HFF-Myc (cell line): Measurements from ENCODE around the gene TRPC4AP.

ENCODE experiments used
- DNase-seq: peaks from one replicate; pipeline ENCODE4 v3.0.0-alpha.2; 2011; ENCODE audit warnings: low read depth; ENCODE audit errors: extremely low read depth
- H3K4me3 ChIP-seq: replicated peaks from 2 replicates; pipeline ENCODE4 v1.5.1; 2011; ENCODE audit warnings: low read depth, mild to moderate bottlenecking, control low read depth, low read length
- CTCF ChIP-seq: IDR thresholded peaks from 2 replicates; pipeline ENCODE4 v1.5.1; 2012; ENCODE audit warnings: mild to moderate bottlenecking, low read depth, low read length, control low read depth; ENCODE audit errors: missing control alignments

Gene TRPC4AP

DNA sequence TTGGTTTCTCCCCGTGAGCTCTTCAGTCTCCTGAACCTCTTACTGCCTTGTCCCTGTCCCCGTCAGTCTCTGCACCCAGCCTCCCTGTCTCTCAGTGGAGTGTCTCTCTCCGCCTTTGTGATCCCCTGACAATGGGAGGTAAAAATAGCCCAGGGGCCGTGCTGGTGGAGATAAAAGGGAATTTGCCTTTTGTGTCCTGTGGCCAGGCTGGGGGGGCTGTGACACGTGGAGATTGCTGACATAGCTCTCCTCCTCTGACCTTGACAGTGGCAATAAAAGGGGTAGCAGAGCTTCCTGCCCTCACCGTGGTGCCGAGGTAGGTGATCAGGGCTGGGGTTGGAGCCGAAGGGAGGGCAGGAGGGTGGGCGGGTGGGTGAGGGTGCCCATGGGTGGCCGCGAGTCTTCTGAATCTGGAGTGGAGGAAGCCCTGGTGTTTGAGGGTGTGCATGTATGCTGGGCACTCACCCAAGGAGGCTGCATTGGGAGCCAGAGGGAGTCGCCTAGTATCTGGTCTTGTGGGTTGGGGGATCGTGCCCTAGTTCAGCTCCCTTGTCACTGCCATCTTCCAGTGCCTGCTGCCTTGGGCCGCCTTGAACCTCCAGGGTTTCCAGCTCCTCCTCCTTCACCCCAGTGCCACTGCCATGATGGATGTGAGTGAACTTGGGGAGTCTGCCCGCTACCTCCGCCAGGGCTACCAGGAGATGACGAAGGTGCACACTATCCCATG is 115.1 kb downstream of the TRPC4AP start:
- no peak for TF ChIP-seq CTCF
- H3K4me3 ChIP-seq, result no peak overlapping the region
- DNase-seq, result no peak

DNA sequence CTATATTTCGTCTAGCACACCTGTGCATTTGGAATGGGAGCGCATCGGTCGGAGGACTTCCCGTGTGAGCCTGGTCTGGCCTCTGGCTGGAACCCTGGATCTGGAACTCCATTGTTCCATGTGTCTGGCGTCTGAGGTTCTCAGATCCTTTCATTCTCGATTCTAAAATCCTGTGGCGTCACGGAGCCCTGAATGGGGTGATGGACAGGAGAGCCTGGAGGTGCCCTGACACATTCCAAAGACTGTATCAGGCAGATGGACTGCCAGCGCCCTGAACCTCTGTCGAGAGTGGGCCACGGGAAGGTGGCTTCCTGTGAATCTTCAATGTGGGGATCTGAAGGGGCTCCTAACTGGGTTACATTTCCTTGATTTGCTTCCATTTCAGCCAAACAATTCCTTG is 116.3 kb downstream of the TRPC4AP start:
- TF ChIP-seq CTCF, result no peak
- DNase-seq, result no peak
- no peak overlapping the region for H3K4me3 ChIP-seq

DNA sequence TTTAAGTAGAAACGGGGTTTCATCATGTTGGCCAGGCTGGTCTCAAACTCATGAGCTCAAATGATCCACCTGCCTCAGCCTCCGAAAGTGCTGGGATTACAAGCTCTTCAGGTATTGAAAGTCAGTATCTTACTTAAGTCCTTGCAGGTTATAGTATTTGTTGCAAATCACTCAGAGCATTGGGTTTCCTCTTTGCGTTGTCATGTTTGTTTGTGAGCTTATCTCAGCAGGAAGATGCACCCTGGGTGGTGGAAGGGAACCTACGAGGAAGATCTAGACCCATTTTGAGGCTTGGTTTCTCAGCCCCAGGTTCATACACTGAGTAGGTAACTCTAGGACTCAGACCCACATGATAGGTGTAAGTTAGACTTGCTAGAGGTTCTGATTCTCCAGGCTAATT is 118.4 kb downstream of the TRPC4AP start:
- DNase-seq, result no peak

GRCh38 chr20:34971561-34972235 is 120.9 kb downstream of the TRPC4AP start:
- H3K4me3 ChIP-seq, result no peak overlapping the region
- no peak for DNase-seq
- no peak for TF ChIP-seq CTCF

More for the DNA sequence above, 118.4 kb downstream of the TRPC4AP start:
- no peak for TF ChIP-seq CTCF
- H3K4me3 ChIP-seq, result no peak overlapping the region

DNA sequence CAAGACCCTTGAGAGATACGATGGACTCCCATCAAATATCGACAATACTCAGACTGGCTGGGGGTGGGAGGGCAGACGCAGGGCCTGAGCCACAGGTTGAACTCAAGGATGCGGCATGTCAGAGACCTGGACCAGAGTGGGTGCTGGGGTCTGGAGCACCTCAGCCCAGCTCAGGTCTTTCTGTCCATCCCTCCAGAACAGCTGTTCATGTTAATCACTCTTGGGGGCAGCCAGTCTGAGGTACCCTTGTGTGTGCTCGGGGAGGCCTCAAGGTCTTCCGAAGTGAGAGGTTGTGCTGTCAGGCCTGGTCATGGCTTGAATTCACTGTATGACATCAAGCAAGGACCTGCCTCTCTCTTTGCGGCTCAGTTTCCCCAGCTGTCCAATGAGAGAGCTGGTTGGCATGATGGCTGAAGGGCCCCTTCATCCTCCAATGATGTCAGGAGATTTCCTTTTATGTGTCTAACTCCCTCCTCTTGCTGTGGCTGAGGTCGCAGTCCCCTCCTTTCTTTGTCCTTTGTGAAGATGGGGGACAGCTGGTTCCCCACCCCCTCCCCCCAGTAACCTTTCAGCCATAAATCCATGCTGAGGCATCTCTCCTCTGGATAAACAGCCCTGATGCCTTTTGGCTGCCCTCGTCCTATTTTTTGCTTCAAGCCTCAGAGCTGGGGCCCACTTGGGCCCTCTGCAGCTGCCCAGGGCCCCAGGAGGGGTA is 121.6 kb downstream of the TRPC4AP start:
- no peak for DNase-seq
- H3K4me3 ChIP-seq, result no peak overlapping the region
- no peak for TF ChIP-seq CTCF

GRCh38 chr20:34970193-34970840 is 122.3 kb downstream of the TRPC4AP start:
- no peak for TF ChIP-seq CTCF
- no peak overlapping the region for H3K4me3 ChIP-seq
- no peak for DNase-seq
